SKM-1 (cell line): ENCODE data around the gene KIF21B.
A peak's percentile ranks its signal among the peaks of the same experiment; 100 is the strongest.
"Not testable (repeated sequence)": the region's sequence is repeated elsewhere in the genome, so short reads cannot be mapped to it uniquely, and the experiment has no call there.

Experiments
- DNase-seq: peaks from one replicate; lab custom pipeline; 2025; ENCODE audit not compliant: unreplicated experiment; lab: John Stamatoyannopoulos, UW

KIF21B gene

GRCh38 chr1:200971955-200972711 is 51.4 kb downstream of the KIF21B start:
- peak; percentile 30 for DNase-seq

GRCh38 chr1:200971428-200971903 is 52.0 kb downstream of the KIF21B start:
- DNase-seq: no peak

- no peak for DNase-seq
Measured at GRCh38 chr1:200970771-200971427, 52.6 kb downstream of the KIF21B start.

- DNase-seq: no peak
Measured at GRCh38 chr1:200969726-200970561, 53.6 kb downstream of the KIF21B start.

- no peak for DNase-seq
Measured at GRCh38 chr1:200968469-200969410, 54.8 kb downstream of the KIF21B start.

- DNase-seq: no peak
Measured at GRCh38 chr1:200967693-200968468, 55.6 kb downstream of the KIF21B start.

- no peak for DNase-seq
Measured at GRCh38 chr1:200966934-200967333, 56.6 kb downstream of the KIF21B start.

GRCh38 chr1:200965111-200965805 is 58.3 kb downstream of the KIF21B start:
- DNase-seq: no peak

- not testable (repeated sequence) for DNase-seq
Measured at GRCh38 chr1:200963888-200964287, 59.6 kb downstream of the KIF21B start.

- DNase-seq: no peak
Measured at GRCh38 chr1:200963076-200963475, 60.4 kb downstream of the KIF21B start.

- no peak for DNase-seq
Measured at GRCh38 chr1:200962631-200963030, 60.9 kb downstream of the KIF21B start.

- not testable (repeated sequence) for DNase-seq
Measured at GRCh38 chr1:200962151-200962550, 61.4 kb downstream of the KIF21B start.

- no peak for DNase-seq
Measured at GRCh38 chr1:200960948-200961340, 62.6 kb downstream of the KIF21B start.

GRCh38 chr1:200960236-200960947 is 63.1 kb downstream of the KIF21B start:
- no peak for DNase-seq

GRCh38 chr1:200959411-200959921 is 64.0 kb downstream of the KIF21B start:
- DNase-seq: no peak

GRCh38 chr1:200958597-200958996 is 64.9 kb downstream of the KIF21B start:
- DNase-seq: no peak

GRCh38 chr1:200954434-200954833 is 69.1 kb downstream of the KIF21B start:
- DNase-seq: no peak

GRCh38 chr1:200951016-200951415 is 72.5 kb downstream of the KIF21B start:
- no peak for DNase-seq
